Left colon (tissue), 2 donors: ENCODE results near the gene AMN. TPM values are rescaled to one million over a fixed set of nuclear protein-coding genes. Genes with fewer than 3 reads are reported as not detected.
A peak's percentile ranks its signal among the peaks of the same experiment; 100 is the strongest.
"Not testable (repeated sequence)": the region's sequence is repeated elsewhere in the genome, so short reads cannot be mapped to it uniquely, and the experiment has no call there.

Experiments
- ATAC-seq: fragments of 200-7000 bp; cut with Tn5 transposase; one replicate; pipeline ENCODE4 v1.9.1; 2020; ENCODE audit warnings: mild to moderate bottlenecking, moderate library complexity
- DNase-seq, 2 donors: peaks; one replicate each; pipeline ENCODE4 v3.0.0-alpha.2; 2020
- intact Hi-C, 2 donors: fragments of 100-400 bp; cut with DNase I in 1 of 2; cut with micrococcal nuclease in 1 of 2; formaldehyde crosslinking; loops; one replicate each; pipeline versions ENCODE4 v1.11.2 to v1.14.0; 2022; cut with DNase I, micrococcal nuclease
- long read RNA-seq: library from polyadenylated mRNA; unstranded; transcript quantifications from one replicate; pipeline ENCODE4 v2.0.0, GENCODE V29; 2021
- total RNA-seq, 2 donors: library from RNA; stranded (reverse); fragmentation: NEBNext Ultra II Directional; extraction: Animal tissue kit (Norgen Biotek cat#: 25700); gene quantifications; one replicate each; pipeline ENCODE4 v1.2.1, GENCODE V29; 2021
- donor health status: DM: no; HTN: no; CAD: no.
- donor health status: DM: yes; HTN: yes; CAD: no.

Gene AMN
- total RNA-seq = 100 to 1,000 TPM; 186 to 331 TPM
- long read RNA-seq, transcript AMN-202 (11 exons, 2,269 nt) = minor isoform, 15 of 418 reads
- long read RNA-seq, transcript AMN-201 (12 exons, 1,907 nt) = major isoform, 196 of 418 reads
- long read RNA-seq, partial matches to known transcripts = 152 of 418 reads
- long read RNA-seq, other reads (novel, unspliced or antisense) = 54 of 418 reads

DNA sequence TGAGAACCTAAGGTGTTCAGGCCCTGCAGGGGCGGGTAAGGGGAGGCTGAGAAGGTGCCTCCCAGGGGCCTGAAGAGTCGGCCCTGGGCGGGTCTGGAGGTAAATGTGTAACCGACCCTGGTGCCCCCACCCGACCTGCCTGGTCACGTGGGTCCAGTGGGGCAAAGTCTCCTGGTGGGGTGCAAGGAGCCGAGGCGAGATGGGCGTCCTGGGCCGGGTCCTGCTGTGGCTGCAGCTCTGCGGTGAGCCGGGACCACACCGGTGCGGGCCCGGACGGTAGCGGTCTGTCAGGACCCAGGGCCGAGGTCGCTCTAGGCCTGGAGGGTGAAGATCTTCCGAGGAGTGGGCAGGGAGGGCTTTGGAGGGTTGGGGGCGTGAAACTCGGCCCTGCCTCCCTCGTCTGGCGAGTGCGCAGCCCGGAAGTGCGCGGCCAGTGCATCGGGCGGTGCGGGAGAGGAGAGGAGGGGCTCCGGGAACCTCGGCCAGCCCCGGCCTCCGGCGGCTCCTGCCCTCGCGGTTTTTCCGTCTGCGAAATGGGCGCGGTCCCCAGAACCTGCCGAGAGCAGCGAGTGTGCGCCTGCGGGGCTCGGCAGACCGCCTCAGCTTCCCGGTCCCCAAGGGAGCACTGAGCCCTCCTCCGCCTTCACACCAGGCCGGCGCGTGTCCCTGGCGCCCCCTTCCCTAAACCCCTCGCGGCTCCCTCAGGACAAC lies at the start of gene AMN:
TSS of gene AMN (plus strand) at position 174 of the 711 bp plus-strand sequence. CDS start at position 200, 26 bp downstream.
- ATAC-seq (peak; percentile 71), DNase-seq (peak; percentile 75 to 85)
- intact Hi-C loops = no loop called here

- ATAC-seq (peak; percentile 62), DNase-seq (peak in 1 of 2 donors; percentile 49)
- intact Hi-C loops = no loop called here
These were observed 49.3 kb upstream of the AMN start for GRCh38 chr14:102873131-102873530.

DNA sequence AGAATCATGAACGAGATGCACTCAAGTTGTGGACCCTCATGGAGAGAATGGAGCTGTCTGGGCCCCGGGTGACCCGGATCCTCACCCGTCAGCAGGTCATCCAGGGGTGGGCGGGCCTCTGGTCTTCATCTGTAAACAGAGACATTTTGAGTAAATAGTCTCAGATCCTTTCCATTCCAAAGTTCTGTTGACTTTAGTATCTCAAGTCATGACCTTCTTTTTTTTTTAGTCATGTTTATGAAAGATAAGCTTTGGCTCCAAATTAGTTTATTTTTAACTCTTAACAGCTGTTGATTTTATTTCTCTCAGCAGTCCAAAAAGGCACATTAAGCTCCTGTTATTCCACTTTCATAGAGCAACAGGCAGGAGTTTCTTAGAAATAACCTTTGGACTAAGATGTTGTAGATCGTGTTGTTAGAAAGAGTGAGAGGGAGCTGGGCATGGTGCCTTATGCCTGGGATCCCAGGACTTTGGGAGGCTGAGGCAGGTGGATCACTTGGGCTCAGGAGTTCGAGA lies 48.9 kb upstream of the AMN start:
- intact Hi-C loops = no loop called here
- DNase-seq = peak; percentile 71 to 79
- peak; percentile 79 for ATAC-seq

GRCh38 chr14:102875652-102876051 lies 46.8 kb upstream of the AMN start:
- DNase-seq (no peak), ATAC-seq (no peak)

DNA sequence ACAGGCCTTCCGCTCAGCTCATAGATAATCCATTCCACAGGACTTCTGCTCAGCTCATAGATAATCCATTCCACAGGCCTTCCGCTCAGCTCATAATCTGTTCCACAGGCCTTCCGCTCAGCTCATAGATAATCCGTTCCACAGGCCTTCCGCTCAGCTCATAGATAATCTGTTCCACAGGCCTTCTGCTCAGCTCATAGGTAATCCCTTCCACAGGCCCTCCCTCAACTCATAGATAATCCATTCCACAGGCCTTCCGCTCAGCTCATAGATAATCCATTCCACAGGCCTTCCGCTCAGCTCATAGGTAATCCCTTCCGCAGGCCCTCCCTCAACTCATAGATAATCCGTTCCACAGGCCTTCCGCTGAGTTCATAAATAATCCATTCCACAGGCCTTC lies 45.0 kb upstream of the AMN start:
- ATAC-seq, DNase-seq, intact Hi-C loops: not testable (repeated sequence)

More at GRCh38 chr14:102875652-102876051, 46.8 kb upstream of the AMN start:
- intact Hi-C loops = no loop called here

GRCh38 chr14:102878174-102878969 lies 44.1 kb upstream of the AMN start:
- intact Hi-C loops = no loop called here
- ATAC-seq (peak; percentile 58), DNase-seq (peak in 1 of 2 donors; percentile 52)

DNA sequence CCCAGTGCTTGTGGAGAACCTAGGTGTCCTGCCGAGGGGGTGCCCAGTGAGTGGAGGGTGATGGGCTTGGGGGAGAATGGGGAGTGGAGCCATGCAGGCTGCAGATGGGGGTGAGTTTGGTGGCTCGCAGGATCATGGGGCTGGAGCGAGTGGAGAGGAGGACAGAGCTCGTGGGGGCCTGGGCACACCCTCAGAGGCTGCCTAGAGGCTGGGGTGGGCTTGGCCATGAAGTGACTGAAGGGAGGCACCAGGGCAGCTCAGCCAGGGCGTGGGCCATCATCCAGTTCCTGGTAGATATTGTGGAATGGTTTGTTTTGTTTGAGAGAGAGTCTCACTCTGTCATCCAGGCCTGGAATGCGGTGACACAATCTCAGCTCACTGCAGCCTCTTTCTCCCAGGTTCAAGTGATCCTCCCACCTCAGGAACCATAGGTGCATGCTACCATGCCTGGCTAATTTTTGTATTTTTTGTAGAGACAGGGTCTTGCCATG lies 43.4 kb upstream of the AMN start:
- DNase-seq = peak; percentile 62 to 68
- intact Hi-C loops = no loop called here
- peak; percentile 88 for ATAC-seq

DNA sequence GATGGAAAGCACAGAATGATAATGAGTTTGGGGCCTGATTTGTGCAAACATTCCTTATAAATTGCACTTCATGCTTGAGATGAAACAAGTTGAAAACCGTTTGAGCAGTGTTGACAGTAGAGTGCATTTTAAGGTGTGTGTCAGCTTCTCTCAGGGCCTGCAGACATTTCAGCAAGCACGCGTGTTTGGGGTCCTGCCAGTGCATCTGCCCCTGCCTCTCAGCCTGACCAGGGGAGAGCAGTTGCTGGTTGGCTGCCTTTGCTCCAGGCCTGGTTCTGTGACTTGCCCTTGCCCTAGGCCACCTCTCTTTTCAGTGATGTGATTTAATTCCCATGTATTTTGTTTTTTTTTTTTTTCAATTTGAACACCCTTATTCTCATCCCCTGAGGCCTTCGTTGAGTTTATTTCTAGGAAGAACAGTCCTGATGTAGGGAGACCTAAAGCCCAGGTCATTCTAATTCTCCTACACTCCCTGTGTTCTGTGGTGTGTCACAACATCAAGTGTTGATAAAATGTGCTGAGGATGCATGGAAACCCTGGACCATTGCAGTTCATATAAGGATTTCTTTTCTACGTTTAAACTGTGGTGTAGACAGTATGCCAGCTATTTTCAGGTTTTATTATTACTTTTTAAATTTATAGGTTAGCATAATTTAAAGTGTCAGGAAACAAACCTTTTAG lies 40.1 kb upstream of the AMN start:
- intact Hi-C loops = no loop called here
- ATAC-seq (no peak), DNase-seq (no peak)

DNA sequence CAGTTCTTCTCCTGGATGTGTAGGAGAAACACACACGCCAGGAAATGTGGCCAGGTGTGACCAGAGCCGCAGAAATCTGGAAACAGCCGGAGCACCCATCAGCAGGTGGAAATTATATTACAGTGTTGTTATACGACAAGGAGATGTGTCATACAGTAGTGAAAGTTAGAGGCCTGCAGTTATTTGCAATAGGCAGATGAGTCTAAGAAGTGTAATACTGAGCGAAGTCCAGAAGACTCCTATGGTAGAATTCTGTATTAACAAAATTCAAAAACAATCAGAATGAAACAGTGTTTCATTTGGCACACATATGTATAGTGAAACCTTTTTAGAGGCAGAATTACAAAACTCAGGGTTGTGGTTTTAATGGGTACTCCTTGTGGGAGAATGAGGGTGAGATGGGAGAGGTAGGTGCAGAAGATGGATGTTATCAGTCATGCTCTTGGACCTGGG lies 39.3 kb upstream of the AMN start:
- ATAC-seq = peak; percentile 62
- intact Hi-C loops = no loop called here
- no peak for DNase-seq

GRCh38 chr14:102883554-102883953 lies 38.9 kb upstream of the AMN start:
- intact Hi-C loops = no loop called here
- no peak for ATAC-seq
- DNase-seq = no peak

DNA sequence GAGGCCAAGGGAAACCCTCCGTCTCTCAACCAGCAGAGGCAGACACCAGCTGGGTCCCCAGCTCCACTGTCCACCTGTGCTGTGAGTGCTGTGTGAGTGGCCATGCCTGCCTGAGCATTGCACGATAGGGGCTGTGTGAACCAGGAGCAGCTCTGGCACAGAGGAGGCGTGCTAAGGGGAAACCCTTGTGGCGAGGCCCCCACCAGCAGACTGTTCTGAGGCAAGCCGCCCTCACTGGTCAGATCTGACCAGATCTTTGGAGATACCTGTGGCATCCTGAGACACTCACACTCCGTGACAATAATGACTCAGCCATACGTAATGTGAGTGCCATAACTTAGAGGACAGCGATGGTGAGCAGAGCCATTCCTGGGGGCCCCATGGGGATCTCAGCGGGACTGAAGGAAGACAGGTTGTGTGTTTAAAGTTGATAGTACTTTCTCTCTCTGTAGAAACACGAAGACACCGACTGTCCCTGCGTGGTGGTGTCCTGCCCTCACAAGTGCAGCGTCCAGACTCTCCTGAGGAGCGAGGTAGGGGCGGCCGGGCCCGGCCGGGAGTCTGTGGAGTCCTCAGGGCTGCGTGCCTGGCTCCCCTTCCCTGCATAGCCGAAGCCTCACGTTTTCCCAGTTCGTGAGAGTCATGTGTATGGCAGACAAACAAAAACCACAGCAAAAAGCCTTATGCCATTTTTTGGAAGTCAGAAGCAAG lies 36.6 kb upstream of the AMN start:
- intact Hi-C loops = no loop called here
- DNase-seq = no peak
- ATAC-seq = no peak

DNA sequence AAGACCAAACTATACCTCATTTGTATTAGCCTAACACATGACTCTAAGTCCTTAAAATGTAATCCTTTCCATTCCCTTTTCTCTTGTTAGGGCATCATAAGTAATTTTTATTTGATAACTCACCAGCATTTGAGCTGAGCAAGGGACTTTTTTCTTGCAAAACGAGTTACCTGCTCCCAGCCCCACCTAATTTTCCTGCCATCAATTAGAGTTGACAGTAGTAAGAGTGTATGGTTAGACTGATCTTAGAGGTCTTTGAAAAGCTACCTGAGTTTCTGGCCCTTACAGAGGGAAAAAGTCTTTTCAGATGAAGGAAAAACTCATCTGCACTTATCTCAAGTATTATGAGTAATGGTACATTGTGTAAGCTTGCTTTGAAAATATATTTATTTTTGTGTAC lies 33.7 kb upstream of the AMN start:
- intact Hi-C loops = no loop called here
- DNase-seq (no peak), ATAC-seq (no peak)

DNA sequence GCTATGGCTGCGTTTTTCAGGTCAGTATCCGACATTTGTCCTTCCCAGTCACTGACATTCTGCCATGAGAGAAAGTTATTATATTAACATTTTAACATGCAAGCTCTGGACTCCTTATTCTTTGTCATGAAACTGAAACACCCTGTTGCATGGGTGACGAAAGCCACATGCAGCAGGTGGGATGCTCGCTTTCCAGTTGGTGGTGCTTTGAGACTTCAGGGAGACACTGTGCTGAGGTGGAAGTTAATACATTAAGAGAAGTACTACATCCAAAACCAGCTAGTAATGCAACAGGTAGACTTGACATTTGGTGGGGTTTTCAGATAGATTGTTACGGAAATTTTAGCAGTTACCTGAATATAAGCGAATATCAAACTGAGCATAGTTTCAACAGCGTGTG lies 32.8 kb upstream of the AMN start:
- intact Hi-C loops = no loop called here
- ATAC-seq = no peak
- no peak for DNase-seq

- intact Hi-C loops = no loop called here
- ATAC-seq = no peak
- DNase-seq = no peak
These were observed 31.4 kb upstream of the AMN start for GRCh38 chr14:102891111-102891510.

DNA sequence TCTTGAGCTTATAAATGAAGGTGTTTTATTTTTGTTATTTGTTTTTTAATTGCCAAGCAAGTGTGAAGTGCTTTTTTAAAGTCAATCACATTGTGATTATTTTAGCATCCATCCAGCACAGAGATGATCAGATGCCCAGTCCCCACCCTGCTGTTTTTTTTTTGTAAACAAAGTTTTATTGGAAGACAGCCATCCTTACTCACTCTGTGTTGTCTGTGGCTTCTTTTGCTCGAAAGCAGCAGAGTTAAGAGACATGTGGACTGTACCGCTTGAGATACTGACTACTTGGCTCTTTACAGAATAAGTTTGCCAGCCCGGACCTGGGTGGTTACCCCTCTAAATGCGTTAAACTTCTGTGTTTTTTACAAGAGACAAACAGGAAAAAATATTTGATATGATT lies 30.9 kb upstream of the AMN start:
- no peak for DNase-seq
- ATAC-seq = no peak
- intact Hi-C loops = no loop called here

DNA sequence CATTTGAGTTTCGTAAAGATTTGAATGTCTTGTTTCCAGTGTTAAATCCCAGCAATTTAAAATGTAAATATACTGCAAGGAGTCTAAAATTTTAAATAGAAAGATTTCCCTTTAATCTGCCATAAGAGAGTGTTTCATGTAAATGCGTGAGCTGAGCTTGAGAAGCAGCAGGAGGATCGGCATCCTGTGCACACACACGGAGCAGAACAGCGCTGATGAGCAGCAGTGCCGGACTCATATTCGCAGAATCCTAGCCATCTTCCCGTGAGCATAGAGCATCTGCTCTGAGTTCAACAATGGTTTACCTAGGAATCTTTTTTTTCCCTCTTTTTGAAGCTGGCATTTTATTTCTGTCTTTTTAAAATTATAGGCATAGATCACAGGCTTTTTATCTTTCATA lies 29.8 kb upstream of the AMN start:
- DNase-seq (no peak), ATAC-seq (no peak)
- intact Hi-C loops = no loop called here

DNA sequence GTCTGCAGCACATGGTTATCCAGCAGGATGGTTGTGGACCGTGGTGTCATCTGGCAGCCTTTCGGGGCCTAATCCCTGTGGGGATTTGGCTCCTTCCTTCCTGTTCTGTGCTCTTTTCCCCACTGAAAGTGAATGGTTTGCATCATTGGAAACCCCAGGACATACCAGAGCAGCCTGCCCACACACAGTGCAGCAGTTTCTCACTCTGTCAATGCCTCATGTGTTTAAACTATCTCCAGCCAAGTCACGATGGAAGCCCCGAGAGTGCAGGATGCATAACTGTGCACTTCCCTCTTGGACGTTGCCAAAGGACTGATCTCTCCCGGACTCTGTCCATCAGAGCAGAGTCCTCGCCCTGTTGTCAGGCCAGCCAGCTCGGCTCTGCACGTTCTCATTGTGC lies 29.0 kb upstream of the AMN start:
- ATAC-seq = peak; percentile 28
- peak; percentile 32 to 62 for DNase-seq
- intact Hi-C loops = no loop called here

DNA sequence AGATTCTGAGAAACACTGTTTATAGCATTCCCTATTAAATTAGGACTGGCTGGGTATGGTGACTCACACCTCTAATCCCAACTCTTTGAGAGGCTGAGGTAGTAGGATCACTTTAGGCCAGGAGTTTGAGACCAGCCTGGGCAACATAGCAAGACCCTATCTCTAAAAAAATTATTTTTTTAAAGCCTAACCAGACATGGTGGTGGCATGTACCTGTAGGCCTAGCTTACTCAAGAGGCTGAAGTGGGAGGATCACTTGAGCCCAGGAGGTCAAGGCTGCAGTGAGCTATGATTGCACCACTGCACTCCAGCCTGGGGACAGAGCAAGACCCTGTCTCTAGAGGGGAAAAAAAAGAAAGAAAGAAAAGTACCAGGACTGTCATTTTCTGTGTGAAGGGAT lies 25.7 kb upstream of the AMN start:
- intact Hi-C loops, ATAC-seq: not testable (repeated sequence)

More for the DNA sequence above, 25.7 kb upstream of the AMN start:
- not testable (repeated sequence) for DNase-seq
